H1 (cell line): ENCODE measurements around the gene LDLRAD3. TPM values are rescaled to one million over a fixed set of nuclear protein-coding genes. Genes with fewer than 3 reads are reported as not detected.

Experiments used
- CTCF ChIA-PET: fragments of 300-600 bp; sonication (Branson Sonifier 250); formaldehyde crosslinking; loops from one replicate; lab custom pipeline; 2021; ENCODE audit not compliant: partially characterized antibody; lab: Charles Lee
- POLR2A ChIA-PET: fragments of 300-600 bp; sonication (Branson Sonifier 250); formaldehyde crosslinking; loops from one replicate; lab custom pipeline; 2021; ENCODE audit warnings: inconsistent platforms; ENCODE audit not compliant: partially characterized antibody; lab: Charles Lee
- DNase-seq, 2 experiments: peaks; one replicate each; pipeline versions ENCODE4 v3.0.0 to v3.0.0-alpha.2; 2010 to 2022; ENCODE audit warnings: low spot score in 2 of 2, low read depth in 1 of 2, mixed read lengths in 1 of 2
- FAIRE-seq: peaks from 2 replicates; lab custom pipeline; 2011; peaks lifted over from hg19 to GRCh38; lab: Jason Lieb, UNC
- H2AFZ ChIP-seq: 2 replicates; pipeline ENCODE4 v1.8.1; 2012; ENCODE audit warnings: low read length, inconsistent platforms
- H2AK5ac ChIP-seq: 2 replicates; pipeline ENCODE4 v1.6.1; 2013; ENCODE audit warnings: low read depth, low read length
- H2BK120ac ChIP-seq: replicated peaks from 2 replicates; pipeline ENCODE3; 2013; ENCODE audit warnings: low read depth, low read length, inconsistent platforms
- H2BK12ac ChIP-seq: 2 replicates; pipeline ENCODE4 v1.6.1; 2013; ENCODE audit warnings: low read depth, low read length
- H2BK15ac ChIP-seq: 2 replicates; pipeline ENCODE4 v1.6.1; 2013; ENCODE audit warnings: low read length
- H2BK20ac ChIP-seq: 2 replicates; pipeline ENCODE4 v1.6.1; 2013; ENCODE audit warnings: low read length
- H2BK5ac ChIP-seq: 2 replicates; pipeline ENCODE4 v1.6.1; 2013; ENCODE audit warnings: low read depth, low read length
- H3K14ac ChIP-seq: 2 replicates; pipeline ENCODE4 v1.6.1; 2013; ENCODE audit warnings: inconsistent platforms; ENCODE audit not compliant: insufficient read length
- H3K18ac ChIP-seq: 2 replicates; pipeline ENCODE4 v1.6.1; 2013; ENCODE audit warnings: low read length; ENCODE audit errors: extremely low read depth
- H3K23ac ChIP-seq: 2 replicates; pipeline ENCODE4 v1.6.1; 2013; ENCODE audit warnings: inconsistent platforms; ENCODE audit not compliant: insufficient read length
- H3K23me2 ChIP-seq: 2 replicates; pipeline ENCODE4 v1.6.1; 2013; ENCODE audit warnings: low read depth, low read length
- H3K27ac ChIP-seq: 2 replicates; pipeline ENCODE4 v1.6.1; 2011; ENCODE audit warnings: low read depth, low read length, inconsistent platforms
- H3K27me3 ChIP-seq, 4 experiments: replicated peaks in 1 of 4; 1 replicate in 1 of 4; 2 replicates in 3 of 4; pipeline versions ENCODE4 v1.6.1 to v1.8.1; 2011 to 2013; ENCODE audit warnings: low read length in 3 of 4, mild to moderate bottlenecking in 3 of 4, inconsistent platforms in 2 of 4, mixed read lengths in 2 of 4, moderate library complexity in 1 of 4; ENCODE audit not compliant: control insufficient read depth in 3 of 4, insufficient read depth in 3 of 4; ENCODE audit errors: extremely low read depth in 1 of 4
- H3K36me3 ChIP-seq, 4 experiments: 2 replicates each; pipeline versions ENCODE4 v1.6.1 to v1.8.1; 2011 to 2013; ENCODE audit warnings: mild to moderate bottlenecking in 4 of 4, low read length in 3 of 4, moderate library complexity in 2 of 4, control low read depth in 1 of 4, inconsistent platforms in 1 of 4; ENCODE audit not compliant: insufficient read depth in 4 of 4, control insufficient read depth in 2 of 4
- H3K4ac ChIP-seq: replicated peaks from 2 replicates; pipeline ENCODE3; 2013; ENCODE audit warnings: low read length, low read depth, mixed read lengths, inconsistent platforms; ENCODE audit not compliant: insufficient read length
- H3K4me1 ChIP-seq, 4 experiments: replicated peaks in 1 of 4; 1 replicate in 1 of 4; 2 replicates in 3 of 4; pipeline versions ENCODE4 v1.6.1 to v1.8.1; 2011 to 2013; ENCODE audit warnings: low read length in 3 of 4, inconsistent platforms in 2 of 4, mixed read lengths in 1 of 4; ENCODE audit not compliant: insufficient read depth in 4 of 4, control insufficient read depth in 3 of 4
- H3K4me2 ChIP-seq, 2 experiments: 2 replicates each; pipeline versions ENCODE4 v1.6.1 to v1.8.1; 2011 to 2013; ENCODE audit warnings: low read depth in 2 of 2, low read length in 2 of 2, control low read depth in 1 of 2, inconsistent platforms in 1 of 2, mild to moderate bottlenecking in 1 of 2; ENCODE audit not compliant: insufficient read depth in 1 of 2
- H3K4me3 ChIP-seq, 4 experiments: fragments of 200-600, 300-600 bp in 1 of 4; sonication (generic), shearing (Covaris generic), sonication (Bioruptor Twin) in 1 of 4; 2 replicates each; pipeline versions ENCODE4 v1.5.1 to v1.8.1; 2011 to 2016; ENCODE audit warnings: low read length in 4 of 4, low read depth in 3 of 4, control low read depth in 2 of 4, inconsistent platforms in 2 of 4, mild to moderate bottlenecking in 2 of 4, mixed read lengths in 1 of 4, moderate library complexity in 1 of 4; ENCODE audit not compliant: insufficient read depth in 2 of 4; ENCODE audit errors: extremely low read depth in 1 of 4
- H3K56ac ChIP-seq: replicated peaks from 2 replicates; pipeline ENCODE3; 2013; ENCODE audit warnings: low read depth, mild to moderate bottlenecking, mixed read lengths, low read length, inconsistent platforms; ENCODE audit not compliant: insufficient read length
- H3K79me1 ChIP-seq: 2 replicates; pipeline ENCODE4 v1.6.1; 2013; ENCODE audit warnings: low read depth, low read length, control low read depth
- H3K79me2 ChIP-seq, 2 experiments: 2 replicates each; pipeline versions ENCODE4 v1.6.1 to v1.8.1; 2012 to 2013; ENCODE audit warnings: low read length in 2 of 2, mild to moderate bottlenecking in 2 of 2, inconsistent platforms in 1 of 2; ENCODE audit not compliant: insufficient read depth in 2 of 2, control insufficient read depth in 1 of 2
- H3K9ac ChIP-seq, 4 experiments: replicated peaks in 1 of 4; 1 replicate in 1 of 4; 2 replicates in 3 of 4; pipeline versions ENCODE4 v1.6.1 to v1.8.1; 2011 to 2013; ENCODE audit warnings: low read depth in 3 of 4, low read length in 3 of 4, control low read depth in 2 of 4, mild to moderate bottlenecking in 2 of 4, moderate library complexity in 2 of 4, inconsistent platforms in 1 of 4; ENCODE audit errors: extremely low read depth in 1 of 4
- H3K9me3 ChIP-seq, 2 experiments: 2 replicates each; pipeline versions ENCODE4 v1.6.1 to v1.8.1; 2012 to 2013; ENCODE audit warnings: mild to moderate bottlenecking in 2 of 2, moderate library complexity in 2 of 2, control low read depth in 1 of 2, inconsistent platforms in 1 of 2, low read depth in 1 of 2, low read length in 1 of 2, mixed read lengths in 1 of 2; ENCODE audit not compliant: insufficient read depth in 2 of 2
- H4K20me1 ChIP-seq, 2 experiments: replicated peaks in 1 of 2; 2 replicates each; pipeline versions ENCODE3 to v1.8.1; 2011 to 2013; ENCODE audit warnings: inconsistent platforms in 2 of 2, low read length in 2 of 2, mild to moderate bottlenecking in 1 of 2; ENCODE audit not compliant: insufficient read depth in 2 of 2, control insufficient read depth in 1 of 2
- H4K5ac ChIP-seq: 2 replicates; pipeline ENCODE4 v1.6.1; 2013; ENCODE audit warnings: low read length, low read depth, mixed read lengths, inconsistent platforms; ENCODE audit not compliant: insufficient read length
- H4K8ac ChIP-seq: 2 replicates; pipeline ENCODE4 v1.8.0; 2013; ENCODE audit warnings: mild to moderate bottlenecking, moderate library complexity, low read length, inconsistent platforms; ENCODE audit not compliant: insufficient read depth; ENCODE audit errors: extremely low read depth
- H4K91ac ChIP-seq: replicated peaks from 2 replicates; pipeline ENCODE3; 2013; ENCODE audit warnings: low read length, mixed read lengths, inconsistent platforms; ENCODE audit not compliant: insufficient read length
- CBX8 ChIP-seq: fragments of 300-800, 300-1000 bp; sonication (generic); IDR thresholded peaks from 2 replicates; pipeline ENCODE4 v1.7.1; 2016; ENCODE audit warnings: low read depth, low read length, borderline replicate concordance
- EGR1 ChIP-seq: IDR thresholded peaks from 2 replicates; pipeline ENCODE4 v1.6.1; 2011; ENCODE audit warnings: low read depth, low read length, borderline replicate concordance
- NRF1 ChIP-seq: IDR thresholded peaks from 2 replicates; pipeline ENCODE4 v1.6.1; 2011; ENCODE audit warnings: mild to moderate bottlenecking, low read depth, low read length, improper control_type of control experiment
- PHF8 ChIP-seq: fragments of 200-600 bp; sonication (generic); conservative IDR thresholded peaks from 2 replicates; pipeline ENCODE4 v1.7.1; 2012; ENCODE audit warnings: low read depth, mild to moderate bottlenecking, inconsistent platforms, low read length, moderate library complexity
- WGBS, 2 experiments: shearing (Covaris generic) in 1 of 2; methylation state at CpG; one replicate each; pipeline versions ENCODE4 v1.1.6 to v1.1.7; 2013 to 2015; ENCODE audit warnings: low lambda C conversion rate in 2 of 2, mixed read lengths in 2 of 2, inconsistent platforms in 1 of 2, low coverage in 1 of 2, missing lambda C conversion rate in 1 of 2; ENCODE audit not compliant: insufficient replicate concordance in 2 of 2, insufficient coverage in 1 of 2, insufficient read length in 1 of 2; ENCODE audit errors: extremely low coverage in 1 of 2, missing lambda C conversion rate in 1 of 2; 5-methylcytosine and 5-hydroxymethylcytosine counted together
- polyA plus RNA-seq, 7 experiments: library from polyadenylated mRNA; depleted of rRNA in 3 of 7; stranded (reverse) in 5 of 7; unstranded in 2 of 7; fragments of >200 nt in 5 of 7; fragments of 200-250 nt in 2 of 7; gene quantifications; 1 replicate in 5 of 7; 2 replicates in 1 of 7; 4 replicates in 1 of 7; pipeline versions ENCODE4 v1.2.1 to v1.2.3, GENCODE V29; 2011 to 2013; ENCODE audit warnings: missing spikeins in 2 of 7, mixed read lengths in 2 of 7
- total RNA-seq: library from RNA; stranded (reverse); fragmentation: NEBNext Ultra II Directional; extraction: Animal tissue kit (Norgen Biotek cat#: 25700); gene quantifications from 2 replicates; pipeline ENCODE4 v1.2.1, GENCODE V29; 2021

The LDLRAD3 gene
- total and polyA plus RNA-seq, 2 of the 8 experiments (the other 6 are each of a cell fraction or from before 2014, with no cell fraction given), result 18.6 to 22.8 TPM

- Histone ChIP-seq H2BK120ac (no peak overlapping the region), H2AK5ac (peak overlapping the region; percentile 48), H2BK20ac (no peak overlapping the region), H3K9ac (no peak overlapping the region), H3K27me3 (no peaks in the 10 kb centered on the region), H2BK12ac (peak overlapping the region; percentile 5; the same call in 1 of the 2 replicates), H2AFZ (no peak overlapping the region), H3K23me2 (no peaks in the 10 kb centered on the region; the same call in 1 of the 2 replicates), H2BK15ac (no peak overlapping the region), H3K9me3 (peaks cover 0 to 5% of the 10 kb centered on the region in 2 experiments; a peak in 3 of 4 replicates), H3K4ac (no peak overlapping the region), H3K4me2 (no peak overlapping the region), H3K4me3 (no peak overlapping the region), H3K56ac (no peak overlapping the region), H3K27ac (no peak overlapping the region), H3K18ac (no peak overlapping the region; the same call in 1 of the 2 replicates), H3K79me1 (peaks cover 3% of the 10 kb centered on the region), H4K91ac (no peak overlapping the region), H4K20me1 (no peaks in the 10 kb centered on the region), H2BK5ac (0 out of 2 replicates have a peak overlapping the region, but pooled peaks have one; percentile 5), H4K8ac (no peak overlapping the region; the same call in 1 of the 2 replicates), H3K36me3 (peaks cover 2 to 13% (median 5%) of the 10 kb centered on the region in 4 experiments; a peak in 5 of 8 replicates), H3K79me2 (peaks cover 0 to 15% of the 10 kb centered on the region in 2 experiments; a peak in 1 of 4 replicates), H4K5ac (no peak overlapping the region), H3K23ac (no peak overlapping the region), H3K4me1 (peaks cover 0 to 11% (median 5%) of the 10 kb centered on the region in 4 experiments; a peak in 5 of 7 replicates), H3K14ac (no peak overlapping the region)
- DNase-seq (no peak), FAIRE-seq (no peak)
- WGBS, 2 experiments, result 94% methylated on average over 10 of the region's 10 CpGs; no CpG with 5 or more reads in 1 of the 2 experiments
- ChIA-PET CTCF (interaction anchor here (0.6 to 2.5 kb wide), 10 partner anchors 9 to 256 kb away, joined by 3 to 11 read pairs (median 4); no protein-coding TSS in a partner anchor), POLR2A (interaction anchor here (0.8 to 1.2 kb wide), 3 partner anchors 10 to 459 kb away, joined by 3 to 4 read pairs (median 4); no protein-coding TSS in a partner anchor)
- TF ChIP-seq PHF8, result no peak
- no peak for TF ChIP-seq CBX8
- TF ChIP-seq NRF1, result no peak
- no peak for TF ChIP-seq EGR1
Measured at GRCh38 chr11:36077886-36078685, 134.2 kb downstream of the LDLRAD3 start.
